OCI-LY1 (cell line): ENCODE data around the gene ZNF451.

Source experiments
- EZH2 ChIP-seq: fragments of 200-600 bp; sonication (generic), shearing (Covaris generic); IDR thresholded peaks from 2 replicates; pipeline ENCODE4 v1.8.0; 2017; ENCODE audit warnings: borderline replicate concordance, mixed run types, mild to moderate bottlenecking, antibody characterized with exemption, low read length, moderate library complexity, mixed read lengths
- TF ChIP-seq, protein P1 (sequence below): fragments of 200-600 bp; sonication (generic), shearing (Covaris generic); IDR thresholded peaks from 2 replicates; pipeline ENCODE4 v1.5.1; 2017; ENCODE audit warnings: mild to moderate bottlenecking, antibody characterized with exemption, low read length, moderate library complexity, mixed read lengths

DNA sequence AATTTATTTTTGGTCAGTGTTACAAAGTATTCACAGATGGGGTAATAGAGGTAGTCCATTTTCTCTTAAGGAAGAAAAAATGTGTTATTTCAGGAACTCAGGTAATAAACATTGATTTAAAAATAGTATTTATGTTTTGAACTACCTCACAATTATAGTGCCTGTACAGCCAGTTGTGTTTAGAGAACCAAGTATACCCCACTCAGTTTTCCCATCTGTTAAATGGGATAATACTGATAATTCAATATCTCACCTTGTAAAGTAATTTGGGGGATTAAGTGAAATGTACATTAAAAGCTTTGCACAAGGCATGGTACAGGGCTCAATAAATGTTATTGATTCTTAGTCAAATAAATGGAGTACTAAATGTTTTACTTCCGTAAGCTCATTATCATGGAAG lies 4.7 kb downstream of the ZNF451 start:
- TF ChIP-seq, protein P1, sequence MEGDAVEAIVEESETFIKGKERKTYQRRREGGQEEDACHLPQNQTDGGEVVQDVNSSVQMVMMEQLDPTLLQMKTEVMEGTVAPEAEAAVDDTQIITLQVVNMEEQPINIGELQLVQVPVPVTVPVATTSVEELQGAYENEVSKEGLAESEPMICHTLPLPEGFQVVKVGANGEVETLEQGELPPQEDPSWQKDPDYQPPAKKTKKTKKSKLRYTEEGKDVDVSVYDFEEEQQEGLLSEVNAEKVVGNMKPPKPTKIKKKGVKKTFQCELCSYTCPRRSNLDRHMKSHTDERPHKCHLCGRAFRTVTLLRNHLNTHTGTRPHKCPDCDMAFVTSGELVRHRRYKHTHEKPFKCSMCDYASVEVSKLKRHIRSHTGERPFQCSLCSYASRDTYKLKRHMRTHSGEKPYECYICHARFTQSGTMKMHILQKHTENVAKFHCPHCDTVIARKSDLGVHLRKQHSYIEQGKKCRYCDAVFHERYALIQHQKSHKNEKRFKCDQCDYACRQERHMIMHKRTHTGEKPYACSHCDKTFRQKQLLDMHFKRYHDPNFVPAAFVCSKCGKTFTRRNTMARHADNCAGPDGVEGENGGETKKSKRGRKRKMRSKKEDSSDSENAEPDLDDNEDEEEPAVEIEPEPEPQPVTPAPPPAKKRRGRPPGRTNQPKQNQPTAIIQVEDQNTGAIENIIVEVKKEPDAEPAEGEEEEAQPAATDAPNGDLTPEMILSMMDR: no peak
- TF ChIP-seq EZH2: no peak
